HG03135 (cell line): Measurements from ENCODE around the gene TMEM229B.

Experiments used
- ATAC-seq: cut with Tn5 transposase; IDR thresholded peaks from one replicate; pipeline ENCODE4 v1.9.1; 2021; ENCODE audit warnings: mild to moderate bottlenecking, moderate library complexity; ENCODE audit not compliant: unreplicated experiment

Gene TMEM229B

DNA sequence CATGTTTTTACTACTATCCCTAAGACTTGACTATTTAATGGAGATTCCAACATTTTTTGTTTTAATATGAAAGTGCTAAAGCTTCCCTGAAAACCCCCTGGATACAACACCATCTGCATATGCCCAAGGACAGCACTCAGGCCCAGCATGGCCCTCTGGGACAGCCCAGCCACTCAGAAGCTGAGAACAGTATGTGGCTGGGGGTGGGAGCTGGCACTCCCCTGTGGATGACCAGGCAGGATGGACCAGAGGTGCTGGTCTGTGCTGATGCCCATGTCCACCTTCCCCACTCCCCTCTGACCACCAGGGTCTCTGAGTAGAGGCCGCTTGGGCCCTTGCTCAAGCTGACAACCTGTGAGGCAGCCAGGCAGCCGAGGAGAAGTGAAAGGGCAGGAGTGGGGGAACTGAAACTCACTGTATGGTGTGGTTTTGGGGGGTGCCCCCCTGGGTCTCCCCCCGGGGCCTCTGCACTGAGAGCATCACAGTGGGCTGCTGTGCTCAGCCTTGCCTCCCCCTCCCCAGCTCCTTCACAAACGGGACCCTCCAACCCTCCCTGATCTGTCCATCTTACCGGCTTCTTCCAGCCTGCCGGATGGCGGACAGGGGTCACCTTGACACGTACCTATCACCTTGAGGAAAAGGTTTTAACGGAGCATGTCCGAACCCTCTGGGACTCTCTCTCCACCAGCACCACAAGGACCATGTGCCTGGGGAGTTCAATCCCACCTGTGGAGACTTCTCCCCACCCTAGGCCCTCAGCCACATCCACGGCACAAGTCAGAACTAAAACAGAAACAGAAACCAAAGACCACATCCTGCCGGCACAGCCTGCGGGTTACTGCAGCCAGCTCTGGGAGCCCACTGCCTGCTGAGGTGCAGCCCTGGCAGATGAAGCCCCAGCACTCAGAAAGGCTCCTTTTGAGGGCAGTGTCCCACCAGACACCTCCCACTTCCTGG is at the start of gene TMEM229B:
Gene TMEM229B (minus strand): TSS at position 785 of the 957 bp plus-strand sequence. CDS start 14,798 bp downstream, outside the sequence.
- ATAC-seq, result peak; percentile 88

DNA sequence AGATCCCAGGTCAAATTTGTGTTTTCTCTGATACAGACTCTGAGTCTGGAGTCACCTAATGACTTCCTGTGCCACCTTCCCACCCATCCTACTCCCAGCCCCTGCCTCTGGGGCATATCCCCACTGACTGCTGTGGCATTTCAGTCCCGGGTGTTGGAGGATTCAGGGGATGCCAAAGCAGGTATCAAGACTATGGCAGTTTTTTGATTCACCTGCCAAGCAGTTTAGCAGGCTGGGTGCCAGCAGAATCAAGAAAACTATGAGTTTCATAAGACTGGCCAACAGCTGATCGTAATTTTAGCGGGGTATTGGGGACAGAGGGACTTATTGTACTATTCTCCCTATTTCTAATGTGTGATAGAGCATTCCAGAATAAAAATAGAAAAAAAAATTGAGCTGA is 49.2 kb upstream of the TMEM229B start:
- ATAC-seq, result no peak

DNA sequence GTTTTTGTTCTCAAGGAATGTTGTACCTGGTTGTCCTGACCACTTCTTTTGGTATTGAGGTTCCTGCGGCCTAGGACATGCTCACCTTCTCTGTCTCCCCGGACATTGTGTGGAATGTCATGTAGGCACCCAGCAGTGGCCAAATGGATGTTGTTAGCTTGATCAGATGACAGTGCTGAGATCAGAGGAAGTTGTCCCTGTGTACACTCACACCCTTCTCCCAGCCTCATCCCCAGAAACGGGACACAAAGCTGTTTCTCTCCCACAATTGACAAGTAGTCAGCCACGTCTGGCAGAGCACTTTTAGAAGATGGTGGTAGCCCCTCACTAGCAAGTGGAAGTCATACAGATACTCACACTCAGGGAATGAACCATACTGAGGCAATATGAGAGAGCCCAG is 47.6 kb upstream of the TMEM229B start:
- ATAC-seq, result no peak

GRCh38 chr14:67533754-67534085 is 45.2 kb upstream of the TMEM229B start:
- ATAC-seq, result no peak

- peak; percentile 60 for ATAC-seq
Observed at GRCh38 chr14:67532998-67533753, 44.7 kb upstream of the TMEM229B start, which contains the start of gene PLEKHH1. TSS of gene PLEKHH1 (plus strand) at chr14:67533290. CDS start at chr14:67541868, 8,578 bp downstream.

DNA sequence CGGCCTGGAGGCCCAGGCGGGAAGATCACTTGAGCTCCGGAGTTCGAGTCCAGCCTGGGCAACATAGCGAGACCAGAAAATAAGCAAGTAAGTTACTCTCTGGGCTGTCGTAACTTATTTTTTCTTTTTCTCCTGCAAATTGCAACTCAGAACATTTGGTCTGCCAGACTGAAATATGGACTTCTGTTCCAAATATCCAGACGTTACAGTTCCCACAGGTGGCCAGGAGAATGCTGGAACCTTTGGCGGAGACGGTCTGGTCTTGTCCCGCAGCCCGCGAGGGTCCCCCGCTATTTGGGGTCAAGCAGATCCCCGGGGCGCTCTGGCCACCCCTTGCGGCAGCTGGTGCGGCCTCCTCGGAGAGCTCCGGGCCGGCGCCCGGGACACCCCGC is 44.1 kb upstream of the TMEM229B start:
- ATAC-seq, result no peak

DNA sequence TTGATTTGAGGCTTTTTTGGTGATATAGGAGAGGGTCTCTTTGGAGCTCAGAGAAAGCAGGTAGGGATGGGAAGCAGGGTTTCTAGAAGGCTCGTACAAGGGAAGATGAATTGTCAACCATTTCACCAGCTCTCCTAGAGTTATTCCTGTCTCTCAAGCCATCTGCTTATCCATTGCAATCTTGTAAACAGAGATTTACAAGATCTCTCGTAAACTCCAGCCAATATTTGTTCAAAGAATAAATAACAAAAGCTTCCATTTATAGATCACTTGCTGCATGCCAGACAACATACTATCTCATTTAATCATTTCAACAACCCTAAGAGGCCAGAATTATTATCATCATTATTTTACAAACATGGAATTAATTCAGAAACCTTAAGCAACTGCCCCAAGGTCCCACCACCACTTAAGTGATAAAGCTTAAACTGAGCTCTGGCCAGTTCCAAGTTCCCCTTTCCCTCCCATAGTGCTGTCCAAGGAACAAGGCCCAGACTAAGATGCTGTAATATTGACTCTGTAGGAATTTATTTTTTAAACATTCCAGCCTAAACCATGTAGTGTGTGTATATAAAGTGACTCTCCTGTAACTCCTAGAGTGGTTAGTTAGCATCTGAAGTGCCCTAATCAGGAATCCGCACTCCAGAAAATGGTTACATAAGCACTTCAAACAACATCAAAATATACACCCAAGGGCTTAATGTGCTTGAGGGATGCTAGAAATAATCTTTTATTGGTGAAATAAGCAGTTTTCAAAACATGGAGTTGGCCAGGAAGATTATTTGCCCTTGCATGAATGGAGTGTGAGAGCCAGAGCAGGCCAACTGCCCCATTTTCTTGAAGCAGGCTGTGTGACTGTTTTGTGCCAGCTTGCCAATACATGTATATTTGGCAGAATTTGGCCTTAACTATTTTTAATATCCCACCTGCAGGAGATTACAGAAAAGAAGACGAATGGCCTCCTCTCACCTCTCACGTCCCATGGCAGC is 41.7 kb upstream of the TMEM229B start:
- ATAC-seq, result no peak

DNA sequence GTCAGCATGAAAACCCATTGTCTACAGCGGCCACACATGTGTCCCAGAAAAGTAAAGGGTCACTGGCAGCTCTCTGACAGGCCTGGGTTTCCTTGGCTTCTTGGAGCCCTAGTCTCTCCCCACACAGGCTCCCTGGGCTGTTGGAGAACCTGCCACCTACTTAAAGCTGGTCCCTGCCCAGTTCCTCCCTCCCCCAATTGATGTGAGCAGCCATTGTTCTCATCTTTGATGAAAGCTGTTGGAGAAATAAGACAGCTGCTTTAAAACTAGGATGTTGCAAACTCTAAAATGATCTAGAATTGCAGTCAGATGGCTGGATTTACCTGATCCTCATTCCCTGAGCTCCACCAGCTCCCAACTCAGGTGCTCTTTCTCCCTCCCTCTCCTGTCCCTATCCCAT is 39.8 kb upstream of the TMEM229B start:
- ATAC-seq, result no peak

GRCh38 chr14:67527756-67528155 is 39.2 kb upstream of the TMEM229B start:
- ATAC-seq, result no peak

GRCh38 chr14:67526676-67527459 is 38.3 kb upstream of the TMEM229B start:
- ATAC-seq, result no peak

- no peak for ATAC-seq
Observed at GRCh38 chr14:67526181-67526580, 37.7 kb upstream of the TMEM229B start.

DNA sequence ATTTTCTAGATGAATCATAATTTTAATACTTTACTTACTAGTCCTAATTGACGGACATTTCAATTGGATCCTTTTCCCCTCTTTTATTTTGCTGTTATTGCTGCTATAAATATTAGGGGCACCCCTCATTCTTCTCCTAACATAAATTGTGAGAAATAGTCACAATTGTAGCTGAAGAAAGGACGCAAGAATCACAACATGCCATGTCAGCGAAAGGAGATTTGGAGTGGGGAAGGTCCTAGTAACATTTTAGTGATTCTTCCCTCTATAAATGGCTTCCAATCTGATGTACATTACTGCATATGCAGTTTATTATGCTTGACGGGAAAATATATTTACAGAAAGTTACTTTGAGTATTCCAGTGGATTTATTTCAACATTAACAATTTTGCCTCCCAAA is 36.9 kb upstream of the TMEM229B start:
- ATAC-seq, result no peak

DNA sequence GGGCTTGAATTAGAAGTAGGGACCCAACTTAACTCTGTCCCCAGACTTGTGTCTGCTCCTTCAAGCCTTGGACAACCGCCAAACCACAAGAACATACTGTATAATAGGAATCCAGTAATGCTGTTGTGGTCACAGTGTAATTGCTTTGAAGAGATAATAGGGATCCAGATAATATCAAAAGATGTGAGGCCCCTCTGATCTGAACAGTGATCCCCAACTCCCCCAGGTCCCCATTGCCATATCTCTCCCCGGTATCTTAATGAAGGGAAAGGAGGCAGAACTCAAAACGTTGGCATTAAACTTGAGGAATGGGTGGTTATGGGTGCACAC is 36.1 kb upstream of the TMEM229B start:
- no peak for ATAC-seq

DNA sequence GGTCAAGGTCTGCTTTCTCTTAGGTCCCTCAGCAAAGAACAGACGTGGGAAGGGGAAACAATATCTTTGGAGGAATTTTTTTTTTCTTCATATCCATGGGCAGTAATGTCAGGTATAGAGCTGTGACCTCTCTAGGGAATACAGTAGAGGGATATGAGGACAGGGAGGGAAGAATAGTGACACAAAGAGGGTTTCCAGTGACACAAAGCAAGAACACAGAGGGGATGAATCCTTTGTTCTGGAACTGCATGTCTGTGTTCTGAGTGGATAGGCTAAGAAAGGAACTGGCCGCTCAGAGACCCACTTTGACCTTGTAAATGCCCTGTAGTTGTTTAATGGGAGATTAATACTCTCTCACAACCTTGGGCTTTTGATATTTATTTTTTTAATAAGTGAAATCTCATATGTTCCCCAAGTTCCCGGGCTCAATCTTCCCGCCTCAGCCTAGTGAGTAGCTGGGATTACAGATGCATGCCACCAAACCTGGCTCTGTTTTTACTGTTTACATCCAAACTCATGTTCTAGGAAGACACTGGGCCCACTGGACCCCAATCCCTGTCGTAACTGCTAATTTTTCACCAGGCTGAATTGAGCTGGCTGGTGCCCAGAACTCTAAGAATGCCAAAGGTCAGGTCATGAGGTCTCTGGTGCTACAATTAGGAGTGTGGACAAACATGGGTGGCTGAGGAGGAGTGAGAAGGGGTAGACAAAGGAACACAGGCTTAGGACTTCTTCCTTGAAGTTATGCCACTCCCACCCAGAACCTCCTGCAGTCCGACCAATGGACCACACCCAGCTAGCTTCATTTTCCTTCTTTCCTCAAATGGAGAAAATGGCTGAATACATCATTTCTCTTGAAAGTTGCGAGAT is 35.5 kb upstream of the TMEM229B start:
- no peak for ATAC-seq

GRCh38 chr14:67522270-67522669 is 33.7 kb upstream of the TMEM229B start:
- no peak for ATAC-seq

DNA sequence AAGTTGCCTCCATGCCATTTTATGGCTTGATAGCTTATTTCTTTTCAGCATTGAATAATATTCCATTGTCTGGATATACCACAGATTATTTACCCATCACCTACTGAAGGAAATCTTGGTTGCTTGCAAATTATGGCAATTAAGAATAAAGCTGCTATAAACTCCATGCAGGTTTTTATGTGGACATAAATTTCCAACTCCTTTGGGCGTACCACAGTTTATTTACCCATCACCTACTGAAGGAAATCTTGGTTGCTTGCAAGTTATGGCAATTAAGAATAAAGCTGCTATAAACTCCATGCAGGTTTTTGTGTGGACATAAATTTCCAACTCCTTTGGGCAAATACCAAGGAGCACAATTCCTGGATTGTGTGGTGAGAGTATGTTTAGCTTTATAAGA is 32.0 kb upstream of the TMEM229B start:
- no peak for ATAC-seq

DNA sequence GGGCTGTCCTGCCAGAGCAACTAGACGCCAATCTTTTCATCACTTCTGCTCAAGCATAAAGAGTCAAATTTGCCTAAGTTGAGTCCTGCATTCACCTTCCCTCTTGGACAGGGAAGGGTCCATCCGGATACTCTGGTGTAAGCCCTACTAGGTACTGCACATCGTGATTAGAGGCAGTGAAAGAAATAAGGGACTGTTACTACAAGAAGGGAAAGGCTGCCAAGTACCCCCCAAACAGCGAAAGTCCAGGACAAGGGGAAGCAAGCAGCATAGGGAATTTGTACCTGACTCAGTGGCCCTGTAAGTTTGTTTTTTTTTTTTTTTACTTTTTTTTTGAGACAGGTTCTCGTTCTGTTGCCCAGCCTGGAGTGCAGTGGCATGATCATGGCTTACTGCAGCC is 30.9 kb upstream of the TMEM229B start:
- ATAC-seq, result no peak

- ATAC-seq, result no peak
Observed at GRCh38 chr14:67517083-67517482, 28.6 kb upstream of the TMEM229B start.

- ATAC-seq, result no peak
Observed at GRCh38 chr14:67516676-67517075, 28.2 kb upstream of the TMEM229B start.
